ENCODE data around the gene SFSWAP. TPM values are rescaled to one million over a fixed set of nuclear protein-coding genes. Genes with fewer than 3 reads are reported as not detected.

Gene SFSWAP
- total RNA-seq, 1 donor from 2014 or later, result 21.9 TPM

DNA sequence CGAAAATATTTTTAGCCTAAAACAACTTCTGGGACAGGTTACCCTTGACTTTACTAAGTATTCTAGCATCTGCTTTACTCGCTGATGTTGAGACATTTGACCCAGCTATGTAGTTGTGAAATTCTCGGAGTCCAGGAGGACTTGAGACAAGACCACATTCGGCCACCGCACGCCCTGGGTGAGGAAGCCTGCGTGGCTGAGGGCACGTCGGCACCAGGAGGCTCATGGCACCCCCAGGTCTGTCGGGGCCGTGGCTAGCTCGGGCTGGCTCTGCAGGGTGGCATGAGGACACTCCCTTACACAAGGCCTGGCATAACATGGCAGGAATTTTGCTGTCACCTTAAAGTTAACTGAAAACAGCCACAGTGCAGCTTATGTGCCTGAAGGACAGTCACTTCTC, 59.2 kb downstream of the SFSWAP start:
- TF ChIP-seq, protein P1, sequence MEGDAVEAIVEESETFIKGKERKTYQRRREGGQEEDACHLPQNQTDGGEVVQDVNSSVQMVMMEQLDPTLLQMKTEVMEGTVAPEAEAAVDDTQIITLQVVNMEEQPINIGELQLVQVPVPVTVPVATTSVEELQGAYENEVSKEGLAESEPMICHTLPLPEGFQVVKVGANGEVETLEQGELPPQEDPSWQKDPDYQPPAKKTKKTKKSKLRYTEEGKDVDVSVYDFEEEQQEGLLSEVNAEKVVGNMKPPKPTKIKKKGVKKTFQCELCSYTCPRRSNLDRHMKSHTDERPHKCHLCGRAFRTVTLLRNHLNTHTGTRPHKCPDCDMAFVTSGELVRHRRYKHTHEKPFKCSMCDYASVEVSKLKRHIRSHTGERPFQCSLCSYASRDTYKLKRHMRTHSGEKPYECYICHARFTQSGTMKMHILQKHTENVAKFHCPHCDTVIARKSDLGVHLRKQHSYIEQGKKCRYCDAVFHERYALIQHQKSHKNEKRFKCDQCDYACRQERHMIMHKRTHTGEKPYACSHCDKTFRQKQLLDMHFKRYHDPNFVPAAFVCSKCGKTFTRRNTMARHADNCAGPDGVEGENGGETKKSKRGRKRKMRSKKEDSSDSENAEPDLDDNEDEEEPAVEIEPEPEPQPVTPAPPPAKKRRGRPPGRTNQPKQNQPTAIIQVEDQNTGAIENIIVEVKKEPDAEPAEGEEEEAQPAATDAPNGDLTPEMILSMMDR (IDR thresholded peaks at IDR 0.05; ENCODE audit: borderline replicate concordance), result no peak
- Histone ChIP-seq H3K9me3 (replicated peaks) (no peaks in the 10 kb centered on the region), H3K4me3 (no peak overlapping the region), H3K27me3 (ENCODE audit: low read depth) (no peaks in the 10 kb centered on the region), H3K36me3 (peaks cover 78% of the 10 kb centered on the region), H3K27ac (replicated peaks) (no peak overlapping the region), H3K4me1 (peaks cover 13% of the 10 kb centered on the region)
- no peak for DNase-seq
- intact Hi-C loops (cut with micrococcal nuclease), result no loop called here

DNA sequence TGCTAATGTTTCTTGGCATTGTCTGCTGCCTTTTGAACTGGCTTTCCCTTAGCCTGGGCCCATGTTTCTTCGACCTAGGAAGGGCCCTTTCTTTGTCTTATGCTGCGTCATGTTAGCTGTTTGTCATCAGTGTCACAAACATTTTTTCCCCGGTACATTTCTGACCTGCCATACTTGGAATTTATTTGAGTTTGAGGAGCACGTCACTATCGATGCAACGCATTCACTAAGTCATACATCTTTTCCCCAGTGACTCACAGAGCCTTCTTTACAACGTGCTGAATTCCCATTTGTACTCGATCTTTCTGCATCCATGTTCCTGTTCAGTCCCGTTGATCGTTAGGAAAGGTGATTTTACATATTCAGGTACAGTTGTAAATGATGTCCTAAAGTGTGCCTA, 61.1 kb downstream of the SFSWAP start:
- H3K36me3 ChIP-seq, result peaks cover 73% of the 10 kb centered on the region
- TF ChIP-seq, protein P1 (IDR thresholded peaks at IDR 0.05; ENCODE audit: borderline replicate concordance), result no peak
- no peaks in the 10 kb centered on the region for H3K27me3 ChIP-seq (ENCODE audit: low read depth)
- peaks cover 17% of the 10 kb centered on the region for H3K4me1 ChIP-seq
- intact Hi-C loops (cut with micrococcal nuclease), result no loop called here
- H3K9me3 ChIP-seq (replicated peaks), result no peaks in the 10 kb centered on the region
- no peak overlapping the region for H3K27ac ChIP-seq (replicated peaks)
- H3K4me3 ChIP-seq, result no peak overlapping the region
- no peak for DNase-seq

DNA sequence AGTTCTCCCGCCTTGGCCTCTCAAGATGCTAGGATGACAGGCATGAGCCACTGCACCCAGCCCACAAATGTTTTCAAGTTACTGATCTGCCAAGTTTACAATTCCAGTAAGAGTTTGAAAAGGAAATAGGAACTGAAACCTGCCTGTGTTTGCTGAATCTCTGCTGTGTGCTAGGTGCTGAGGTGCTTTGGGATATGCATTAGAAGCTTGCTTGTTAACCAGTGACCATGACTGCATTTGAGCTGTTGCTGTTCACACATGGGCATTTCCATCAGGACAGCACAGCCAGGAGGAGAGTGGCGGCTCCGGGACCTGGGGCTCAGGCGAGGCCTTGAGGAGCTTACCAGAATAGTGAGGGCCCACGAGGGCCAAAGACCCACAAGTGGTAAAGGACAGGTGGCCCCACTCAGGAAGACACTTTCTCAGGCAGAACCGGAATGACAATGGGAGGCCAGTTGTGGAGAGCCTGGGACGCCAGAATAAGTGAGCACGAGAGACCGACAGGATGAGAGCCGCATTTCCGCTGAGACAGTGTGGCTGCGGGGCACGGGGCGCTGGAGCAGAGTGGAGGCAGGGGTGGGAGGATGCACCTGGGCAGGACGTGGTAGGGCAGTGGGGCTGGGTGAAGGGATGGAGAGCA, 62.8 kb downstream of the SFSWAP start:
- peaks cover 17% of the 10 kb centered on the region for H3K4me1 ChIP-seq
- peak overlapping the region; percentile 43 for H3K27ac ChIP-seq (replicated peaks)
- H3K36me3 ChIP-seq, result peaks cover 71% of the 10 kb centered on the region
- intact Hi-C loops (cut with micrococcal nuclease), result no loop called here
- H3K4me3 ChIP-seq, result no peak overlapping the region
- TF ChIP-seq, protein P1 (IDR thresholded peaks at IDR 0.05; ENCODE audit: borderline replicate concordance), result no peak
- no peak for DNase-seq
- no peaks in the 10 kb centered on the region for H3K9me3 ChIP-seq (replicated peaks)
- no peaks in the 10 kb centered on the region for H3K27me3 ChIP-seq (ENCODE audit: low read depth)

DNA sequence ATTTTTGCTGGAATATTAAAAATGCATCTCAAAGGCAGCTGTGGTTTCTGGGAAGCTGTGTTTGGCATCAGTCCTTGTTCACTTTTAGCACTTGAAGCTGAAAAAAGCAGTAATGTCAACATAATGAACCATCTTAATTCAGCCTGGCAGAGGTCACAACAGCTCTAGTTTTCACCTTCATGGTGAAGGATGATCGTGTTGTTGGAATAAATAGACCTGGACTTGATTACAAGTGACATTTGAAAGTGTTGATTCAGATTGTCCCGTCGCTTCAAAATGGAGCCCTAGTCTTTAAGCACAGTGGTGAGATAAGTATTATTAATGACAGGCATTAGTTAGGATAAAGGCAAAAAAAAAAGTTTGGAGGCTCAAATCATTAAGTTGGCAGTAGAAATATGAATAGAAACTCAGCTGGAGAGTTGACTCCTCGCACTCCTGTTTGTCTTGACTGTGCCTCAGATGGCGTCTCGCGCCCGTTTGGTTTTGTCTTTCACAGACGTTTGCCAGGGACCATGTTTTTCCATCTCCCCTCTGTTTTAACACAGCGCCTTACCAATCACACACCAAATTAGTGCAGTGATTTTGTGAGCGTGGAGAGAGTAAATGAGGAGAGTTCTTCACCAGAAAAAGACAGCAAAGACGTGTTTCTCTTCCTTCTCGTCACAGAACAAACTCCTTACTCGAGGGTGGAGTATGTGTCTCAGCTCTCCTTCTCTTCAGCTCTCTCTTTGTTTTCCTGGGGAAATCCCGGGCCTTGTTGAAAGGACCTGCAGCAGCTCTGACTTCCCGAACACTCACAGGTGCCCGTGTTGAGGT, 63.9 kb downstream of the SFSWAP start:
- Histone ChIP-seq H3K9me3 (replicated peaks) (no peaks in the 10 kb centered on the region), H3K4me3 (no peak overlapping the region), H3K4me1 (peaks cover 17% of the 10 kb centered on the region), H3K27me3 (ENCODE audit: low read depth) (no peaks in the 10 kb centered on the region), H3K27ac (replicated peaks) (peak overlapping the region; percentile 43), H3K36me3 (peaks cover 71% of the 10 kb centered on the region)
- intact Hi-C loops (cut with micrococcal nuclease), result no loop called here
- TF ChIP-seq, protein P1 (IDR thresholded peaks at IDR 0.05; ENCODE audit: borderline replicate concordance), result no peak
- DNase-seq, result no peak

DNA sequence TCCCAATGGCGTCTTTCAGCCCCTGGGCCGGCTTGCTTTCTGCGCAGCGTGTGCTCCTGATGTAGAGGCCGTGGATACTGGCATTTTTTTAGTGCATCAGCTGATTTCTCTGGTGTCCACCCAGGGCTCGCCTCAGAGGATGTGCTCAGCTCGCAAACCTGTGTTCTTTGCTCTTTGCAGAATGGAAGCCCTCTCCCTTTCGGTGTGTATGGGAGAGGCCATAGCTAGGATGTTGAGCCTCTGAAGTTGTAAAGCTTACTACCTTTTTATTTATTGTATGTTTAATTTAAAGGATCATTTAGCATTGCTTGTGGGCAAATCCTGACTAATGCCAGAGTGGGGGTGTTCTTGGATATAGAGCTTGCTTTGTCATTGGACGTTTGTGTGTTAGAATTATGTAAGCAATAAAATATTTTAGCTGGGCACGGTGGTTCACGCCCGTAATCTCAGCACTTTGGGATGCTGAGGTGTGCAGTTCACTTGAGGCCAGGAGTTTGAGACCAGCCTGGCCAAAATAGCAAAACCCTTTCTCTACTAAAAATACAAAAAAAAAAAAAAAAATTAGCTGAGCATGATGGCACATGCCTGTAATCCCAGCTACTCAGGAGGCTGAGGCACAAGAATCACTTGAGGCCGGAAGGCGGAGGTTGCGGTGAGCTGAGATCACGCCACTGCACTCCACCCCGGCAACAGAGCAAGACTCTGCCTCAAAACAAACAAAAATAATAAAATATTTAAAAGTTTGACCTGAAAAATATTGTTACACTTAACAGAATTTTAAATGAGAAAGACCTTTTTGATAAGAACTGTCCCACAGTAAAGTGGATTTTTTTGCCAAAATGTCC, 64.7 kb downstream of the SFSWAP start:
- Histone ChIP-seq H3K27me3 (ENCODE audit: low read depth) (no peaks in the 10 kb centered on the region), H3K27ac (replicated peaks) (peak overlapping the region; percentile 43), H3K9me3 (replicated peaks) (no peaks in the 10 kb centered on the region), H3K4me3 (no peak overlapping the region), H3K36me3 (peaks cover 71% of the 10 kb centered on the region), H3K4me1 (peaks cover 17% of the 10 kb centered on the region)
- no peak for DNase-seq
- intact Hi-C loops (cut with micrococcal nuclease), result no loop called here
- TF ChIP-seq, protein P1 (IDR thresholded peaks at IDR 0.05; ENCODE audit: borderline replicate concordance), result no peak
